Chondrocyte (in vitro differentiated cells): ENCODE results near the gene STUB1. TPM values are rescaled to one million over a fixed set of nuclear protein-coding genes. Genes with fewer than 3 reads are reported as not detected.
"Not testable (repeated sequence)": the region's sequence is repeated elsewhere in the genome, so short reads cannot be mapped to it uniquely, and the experiment has no call there.

Experiments used
- DNase-seq: peaks from one replicate; pipeline ENCODE4 v3.0.0; 2021; ENCODE audit warnings: mixed read lengths, low spot score
- H3K27ac Mint-ChIP-seq: one replicate; pipeline ENCODE4 v1.8.0; 2021; ENCODE audit warnings: mild to moderate bottlenecking, moderate library complexity, mixed read lengths; ENCODE audit not compliant: unreplicated experiment
- H3K27me3 Mint-ChIP-seq: 2 replicates; pipeline ENCODE4 v1.8.0; 2021; ENCODE audit warnings: low read depth, mixed read lengths
- H3K36me3 Mint-ChIP-seq: 2 replicates; pipeline ENCODE4 v1.8.0; 2021; ENCODE audit warnings: low read depth, mixed read lengths
- H3K4me1 Mint-ChIP-seq: 2 replicates; pipeline ENCODE4 v1.8.0; 2021; ENCODE audit warnings: low read depth, mild to moderate bottlenecking, mixed read lengths
- H3K4me3 Mint-ChIP-seq: one replicate; pipeline ENCODE4 v1.8.0; 2021; ENCODE audit warnings: mild to moderate bottlenecking, moderate library complexity, mixed read lengths; ENCODE audit not compliant: unreplicated experiment
- H3K9me3 Mint-ChIP-seq: 2 replicates; pipeline ENCODE4 v1.8.0; 2021; ENCODE audit warnings: low read depth, mixed read lengths
- total RNA-seq: library from RNA; stranded (reverse); gene quantifications from 3 replicates; pipeline ENCODE4 v1.2.1, GENCODE V29; 2021
- TF ChIP-seq, protein P1 (sequence below): fragments of 200-600 bp; sonication (generic); IDR thresholded peaks from 2 replicates; pipeline ENCODE4 v1.5.0; 2021; ENCODE audit warnings: antibody characterized with exemption, mild to moderate bottlenecking, moderate library complexity

Gene STUB1
- total RNA-seq, 1 donor from 2014 or later = 89.7 TPM

DNA sequence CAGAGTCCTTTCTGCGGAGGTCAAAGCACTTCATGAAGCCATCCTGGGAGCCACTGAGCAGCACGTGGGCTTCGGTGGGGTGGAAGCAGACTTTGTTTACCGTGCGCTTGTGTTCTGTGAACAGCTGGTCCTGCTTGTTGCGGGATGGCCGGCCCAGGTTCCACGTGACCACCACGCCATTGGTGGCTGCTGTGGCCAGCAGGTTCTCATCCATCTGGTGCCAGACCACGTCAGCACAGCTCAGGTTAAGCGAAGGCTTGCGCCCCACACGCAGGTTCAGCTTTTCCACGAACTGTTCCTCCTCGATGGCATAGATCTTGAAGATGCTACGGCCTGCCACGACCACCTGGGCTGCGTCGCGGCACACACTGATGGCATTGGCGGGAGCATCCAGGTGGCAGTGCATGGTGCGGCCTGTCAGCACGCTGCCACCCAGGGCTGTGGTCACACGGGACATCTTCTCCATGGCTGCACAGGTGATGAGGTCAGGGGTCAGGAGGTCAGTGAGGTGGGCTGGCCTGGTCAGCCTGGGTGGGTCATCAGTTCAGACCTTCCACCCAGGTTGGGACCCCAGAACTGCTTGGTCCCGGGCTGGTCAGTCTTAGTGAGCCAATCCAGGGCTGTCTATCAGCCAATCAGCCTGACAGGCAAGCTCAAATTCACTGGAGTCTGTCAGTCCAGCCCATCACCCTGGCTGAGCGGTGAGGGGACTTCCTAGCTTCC, 9.1 kb downstream of the STUB1 start:
- Mint-ChIP-seq H3K4me1 (peaks cover 24% of the 10 kb centered on the region), H3K27me3 (peaks cover 13% of the 10 kb centered on the region), H3K36me3 (peaks cover 4% of the 10 kb centered on the region), H3K9me3 (no peaks in the 10 kb centered on the region), H3K4me3 (peak overlapping the region; percentile 87), H3K27ac (peak overlapping the region; percentile 78)
- TF ChIP-seq, protein P1, sequence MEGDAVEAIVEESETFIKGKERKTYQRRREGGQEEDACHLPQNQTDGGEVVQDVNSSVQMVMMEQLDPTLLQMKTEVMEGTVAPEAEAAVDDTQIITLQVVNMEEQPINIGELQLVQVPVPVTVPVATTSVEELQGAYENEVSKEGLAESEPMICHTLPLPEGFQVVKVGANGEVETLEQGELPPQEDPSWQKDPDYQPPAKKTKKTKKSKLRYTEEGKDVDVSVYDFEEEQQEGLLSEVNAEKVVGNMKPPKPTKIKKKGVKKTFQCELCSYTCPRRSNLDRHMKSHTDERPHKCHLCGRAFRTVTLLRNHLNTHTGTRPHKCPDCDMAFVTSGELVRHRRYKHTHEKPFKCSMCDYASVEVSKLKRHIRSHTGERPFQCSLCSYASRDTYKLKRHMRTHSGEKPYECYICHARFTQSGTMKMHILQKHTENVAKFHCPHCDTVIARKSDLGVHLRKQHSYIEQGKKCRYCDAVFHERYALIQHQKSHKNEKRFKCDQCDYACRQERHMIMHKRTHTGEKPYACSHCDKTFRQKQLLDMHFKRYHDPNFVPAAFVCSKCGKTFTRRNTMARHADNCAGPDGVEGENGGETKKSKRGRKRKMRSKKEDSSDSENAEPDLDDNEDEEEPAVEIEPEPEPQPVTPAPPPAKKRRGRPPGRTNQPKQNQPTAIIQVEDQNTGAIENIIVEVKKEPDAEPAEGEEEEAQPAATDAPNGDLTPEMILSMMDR = no peak
- DNase-seq = no peak

DNA sequence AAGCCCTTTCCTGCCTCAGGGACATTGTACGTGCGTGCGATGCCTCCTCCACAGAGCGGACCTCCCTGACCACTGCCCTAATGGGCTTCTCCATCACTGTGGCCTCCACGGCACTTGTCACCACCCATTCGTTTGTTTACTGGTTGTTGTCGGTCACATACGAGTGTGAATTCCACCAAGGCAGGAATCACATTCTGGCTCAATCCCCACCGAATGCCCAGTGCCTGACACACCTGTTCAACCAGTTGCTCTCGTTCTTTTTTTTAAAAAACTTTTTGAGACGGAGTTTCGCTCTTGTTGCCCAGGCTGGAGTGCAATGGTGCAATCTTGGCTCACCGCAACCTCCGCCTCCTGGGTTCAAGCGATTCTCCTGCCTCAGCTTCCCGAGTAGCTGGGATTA, 11.0 kb downstream of the STUB1 start:
- H3K36me3 Mint-ChIP-seq, H3K27ac Mint-ChIP-seq, H3K9me3 Mint-ChIP-seq, DNase-seq: not testable (repeated sequence)
- H3K4me1 Mint-ChIP-seq = peaks cover 19% of the 10 kb centered on the region
- H3K27me3 Mint-ChIP-seq = peaks cover 20% of the 10 kb centered on the region
- H3K4me3 Mint-ChIP-seq = peak overlapping the region; percentile 87

DNA sequence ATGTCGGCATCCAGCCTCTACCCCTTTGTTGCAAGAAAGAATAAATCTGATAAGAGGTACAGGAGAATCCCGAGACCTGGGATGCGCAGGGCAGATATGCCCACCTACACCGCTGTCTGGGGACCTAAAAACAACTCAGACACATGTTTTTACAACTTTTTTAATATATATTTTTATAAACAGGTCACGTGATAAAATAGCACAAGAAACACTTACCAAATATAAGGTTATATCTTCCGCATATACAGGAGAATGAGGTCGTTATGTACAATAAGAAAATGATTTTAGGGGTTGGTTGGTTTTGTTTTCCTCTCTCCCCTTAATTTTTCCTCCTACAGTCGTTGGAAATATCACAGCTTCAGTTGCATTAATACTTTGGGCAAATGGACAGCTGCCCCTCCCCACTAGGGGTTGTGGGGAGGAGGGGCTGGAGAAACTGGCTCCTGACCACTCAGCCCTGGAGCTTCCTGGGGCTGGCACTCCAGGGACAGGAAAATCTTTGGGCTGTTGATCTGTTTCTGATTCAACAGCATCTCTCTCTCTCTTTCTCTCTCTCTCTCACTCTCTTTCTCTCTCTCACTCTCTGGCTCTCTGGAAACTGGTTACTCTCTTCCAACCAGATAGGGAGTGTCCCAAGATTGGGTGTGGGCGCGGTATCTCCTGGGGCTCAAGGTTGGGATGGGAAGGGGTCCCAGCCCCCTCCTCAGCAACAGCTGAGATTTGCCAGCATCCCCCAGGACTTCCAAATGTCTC, 12.3 kb downstream of the STUB1 start:
- no peak overlapping the region for H3K27ac Mint-ChIP-seq
- H3K27me3 Mint-ChIP-seq = peaks cover 23% of the 10 kb centered on the region
- TF ChIP-seq, protein P1 = no peak
- H3K9me3 Mint-ChIP-seq = no peaks in the 10 kb centered on the region
- peaks cover 19% of the 10 kb centered on the region for H3K4me1 Mint-ChIP-seq
- H3K4me3 Mint-ChIP-seq = no peak overlapping the region
- no peak for DNase-seq
- peaks cover 1% of the 10 kb centered on the region for H3K36me3 Mint-ChIP-seq

DNA sequence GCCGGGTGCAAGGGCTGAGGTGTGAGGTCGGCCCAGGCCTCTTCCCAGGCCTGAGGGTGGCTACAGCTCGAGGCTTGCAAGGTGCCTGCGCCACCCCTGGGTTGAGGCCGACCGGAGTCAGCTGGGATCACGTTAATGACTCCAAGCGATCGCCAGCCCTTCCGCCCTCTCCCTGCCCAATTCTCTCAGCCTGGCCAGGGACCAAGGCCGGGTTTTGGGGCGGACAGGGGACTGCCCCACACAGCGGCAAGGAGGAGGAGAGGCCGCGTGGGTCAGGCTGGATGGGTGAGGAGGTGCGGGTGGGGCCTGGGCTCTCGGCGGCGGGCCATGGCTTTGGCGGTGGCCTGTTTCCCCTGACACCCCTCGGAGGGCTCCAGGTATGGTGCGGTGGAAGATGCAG, 13.2 kb downstream of the STUB1 start:
- Mint-ChIP-seq H3K27me3 (peaks cover 23% of the 10 kb centered on the region), H3K27ac (no peak overlapping the region), H3K4me3 (no peak overlapping the region), H3K4me1 (peaks cover 19% of the 10 kb centered on the region), H3K9me3 (no peaks in the 10 kb centered on the region), H3K36me3 (peaks cover 1% of the 10 kb centered on the region)
- TF ChIP-seq, protein P1 = no peak
- DNase-seq = no peak

DNA sequence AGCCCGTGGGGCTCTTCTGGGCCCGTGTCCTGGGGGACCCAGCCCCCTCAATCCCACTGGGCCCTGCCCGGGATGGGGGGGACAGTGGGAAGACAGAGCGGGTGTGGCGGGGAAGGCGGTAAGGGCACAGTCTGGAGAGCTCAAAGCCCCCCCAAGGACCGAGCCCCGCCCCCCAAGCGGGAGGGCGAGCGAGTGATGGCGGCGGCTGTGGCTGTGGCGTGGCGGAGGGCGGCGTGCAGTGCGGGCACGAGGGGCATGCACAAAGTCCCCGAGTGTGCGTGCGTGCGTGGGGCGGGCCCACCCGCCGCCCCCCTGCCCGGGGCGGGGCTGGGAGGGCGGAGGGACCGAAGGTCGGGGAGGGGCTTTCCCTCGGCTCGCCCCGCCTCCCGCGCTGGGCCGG, 13.6 kb downstream of the STUB1 start:
- Mint-ChIP-seq H3K4me3 (no peak overlapping the region), H3K27me3 (peaks cover 23% of the 10 kb centered on the region)
- TF ChIP-seq, protein P1 = no peak

More for the DNA sequence above, 13.6 kb downstream of the STUB1 start:
- H3K9me3 Mint-ChIP-seq = no peaks in the 10 kb centered on the region
- no peak overlapping the region for H3K27ac Mint-ChIP-seq
- H3K36me3 Mint-ChIP-seq = peaks cover 1% of the 10 kb centered on the region
- no peak for DNase-seq
- H3K4me1 Mint-ChIP-seq = peaks cover 16% of the 10 kb centered on the region
